HepG2 (cell line): ENCODE measurements around the gene ERCC2. TPM values are rescaled to one million over a fixed set of nuclear protein-coding genes. Genes with fewer than 3 reads are reported as not detected.

Experiments used
- ATF7 ChIP-seq, 2 experiments: fragments of 450-650 bp in 1 of 2; sonication (generic) in 1 of 2; formaldehyde crosslinking in 1 of 2; IDR thresholded peaks; 2 replicates each; pipeline versions ENCODE4 v1.4.0 to v1.6.1; 2016 to 2020; ENCODE audit warnings: antibody characterized with exemption in 1 of 2, mild to moderate bottlenecking in 1 of 2, missing genetic modification reagents in 1 of 2
- DPF2 ChIP-seq: sonication (generic); formaldehyde crosslinking; IDR thresholded peaks from 2 replicates; pipeline ENCODE4 v1.4.0; 2020; ENCODE audit warnings: mild to moderate bottlenecking, low read depth, missing genetic modification reagents, borderline replicate concordance
- HCFC1 ChIP-seq: fragments of 150-350 bp; IDR thresholded peaks from 2 replicates; pipeline ENCODE4 v1.6.1; 2014; ENCODE audit warnings: low read depth, low read length
- KLF11 ChIP-seq: IDR thresholded peaks from 2 replicates; pipeline ENCODE4 v1.6.1; 2016; ENCODE audit warnings: missing compliant biosample characterization
- MLX ChIP-seq: IDR thresholded peaks from 2 replicates; pipeline ENCODE4 v1.6.1; 2016
- SIX4 ChIP-seq: sonication (generic); formaldehyde crosslinking; IDR thresholded peaks from 2 replicates; pipeline ENCODE4 v1.4.0; 2020; ENCODE audit warnings: missing genetic modification reagents
- SMAD3 ChIP-seq: sonication (generic); formaldehyde crosslinking; IDR thresholded peaks from 2 replicates; pipeline ENCODE4 v1.4.0; 2020; ENCODE audit warnings: missing genetic modification reagents
- SNRNP70 ChIP-seq: fragments of 200-400 bp; formaldehyde crosslinking; IDR thresholded peaks from 2 replicates; pipeline ENCODE4 v1.6.1; 2017; ENCODE audit warnings: mild to moderate bottlenecking, low read depth, low read length, moderate library complexity
- ZNF224 ChIP-seq: sonication (generic); formaldehyde crosslinking; IDR thresholded peaks from 2 replicates; pipeline ENCODE4 v1.5.0; 2020; ENCODE audit warnings: mild to moderate bottlenecking, missing genetic modification reagents
- ZNF775 ChIP-seq: sonication (generic); formaldehyde crosslinking; IDR thresholded peaks from 2 replicates; pipeline ENCODE4 v1.4.0; 2020; ENCODE audit warnings: missing genetic modification reagents, mild to moderate bottlenecking, moderate library complexity, borderline replicate concordance
- polyA plus RNA-seq, 8 experiments: library from polyadenylated mRNA; depleted of rRNA in 3 of 8; stranded (reverse) in 7 of 8; unstranded in 1 of 8; fragments of >200 nt; fragmentation: Illumina TruSeq in 4 of 8; extraction: Trizol in 4 of 8; gene quantifications; 2 replicates each; pipeline versions ENCODE4 v1.2.1 to v1.2.3, GENCODE V29; 2011 to 2016; ENCODE audit warnings: low read depth in 4 of 8, missing spikeins in 1 of 8, mixed read lengths in 1 of 8; ENCODE audit not compliant: insufficient read depth in 1 of 8
- total RNA-seq, 5 experiments: library from RNA; depleted of rRNA; stranded (reverse); fragments of >200 nt; fragmentation: Illumina TruSeq; extraction: Trizol; gene quantifications; 2 replicates each; pipeline ENCODE4 v1.2.3, GENCODE V29; 2016; ENCODE audit warnings: low read depth in 1 of 5
- TF ChIP-seq, protein P1 (sequence below): sonication (generic); formaldehyde crosslinking; IDR thresholded peaks from one replicate; pipeline ENCODE4 v1.5.1; 2020; ENCODE audit warnings: mild to moderate bottlenecking, missing genetic modification reagents; ENCODE audit errors: not compliant biosample characterization
- TF ChIP-seq, protein P2 (sequence below): sonication (generic); formaldehyde crosslinking; IDR thresholded peaks from 2 replicates; pipeline ENCODE4 v1.5.1; 2020; ENCODE audit warnings: mild to moderate bottlenecking, missing genetic modification reagents, borderline replicate concordance

The ERCC2 gene
- total and polyA plus RNA-seq, 2 of the 13 experiments (the other 11 are each of a cell fraction or from before 2014, with no cell fraction given), result 25.4 to 49.2 TPM

GRCh38 chr19:45405435-45406225 lies 35.3 kb upstream of the ERCC2 start (continued):
- TF ChIP-seq, protein P1, sequence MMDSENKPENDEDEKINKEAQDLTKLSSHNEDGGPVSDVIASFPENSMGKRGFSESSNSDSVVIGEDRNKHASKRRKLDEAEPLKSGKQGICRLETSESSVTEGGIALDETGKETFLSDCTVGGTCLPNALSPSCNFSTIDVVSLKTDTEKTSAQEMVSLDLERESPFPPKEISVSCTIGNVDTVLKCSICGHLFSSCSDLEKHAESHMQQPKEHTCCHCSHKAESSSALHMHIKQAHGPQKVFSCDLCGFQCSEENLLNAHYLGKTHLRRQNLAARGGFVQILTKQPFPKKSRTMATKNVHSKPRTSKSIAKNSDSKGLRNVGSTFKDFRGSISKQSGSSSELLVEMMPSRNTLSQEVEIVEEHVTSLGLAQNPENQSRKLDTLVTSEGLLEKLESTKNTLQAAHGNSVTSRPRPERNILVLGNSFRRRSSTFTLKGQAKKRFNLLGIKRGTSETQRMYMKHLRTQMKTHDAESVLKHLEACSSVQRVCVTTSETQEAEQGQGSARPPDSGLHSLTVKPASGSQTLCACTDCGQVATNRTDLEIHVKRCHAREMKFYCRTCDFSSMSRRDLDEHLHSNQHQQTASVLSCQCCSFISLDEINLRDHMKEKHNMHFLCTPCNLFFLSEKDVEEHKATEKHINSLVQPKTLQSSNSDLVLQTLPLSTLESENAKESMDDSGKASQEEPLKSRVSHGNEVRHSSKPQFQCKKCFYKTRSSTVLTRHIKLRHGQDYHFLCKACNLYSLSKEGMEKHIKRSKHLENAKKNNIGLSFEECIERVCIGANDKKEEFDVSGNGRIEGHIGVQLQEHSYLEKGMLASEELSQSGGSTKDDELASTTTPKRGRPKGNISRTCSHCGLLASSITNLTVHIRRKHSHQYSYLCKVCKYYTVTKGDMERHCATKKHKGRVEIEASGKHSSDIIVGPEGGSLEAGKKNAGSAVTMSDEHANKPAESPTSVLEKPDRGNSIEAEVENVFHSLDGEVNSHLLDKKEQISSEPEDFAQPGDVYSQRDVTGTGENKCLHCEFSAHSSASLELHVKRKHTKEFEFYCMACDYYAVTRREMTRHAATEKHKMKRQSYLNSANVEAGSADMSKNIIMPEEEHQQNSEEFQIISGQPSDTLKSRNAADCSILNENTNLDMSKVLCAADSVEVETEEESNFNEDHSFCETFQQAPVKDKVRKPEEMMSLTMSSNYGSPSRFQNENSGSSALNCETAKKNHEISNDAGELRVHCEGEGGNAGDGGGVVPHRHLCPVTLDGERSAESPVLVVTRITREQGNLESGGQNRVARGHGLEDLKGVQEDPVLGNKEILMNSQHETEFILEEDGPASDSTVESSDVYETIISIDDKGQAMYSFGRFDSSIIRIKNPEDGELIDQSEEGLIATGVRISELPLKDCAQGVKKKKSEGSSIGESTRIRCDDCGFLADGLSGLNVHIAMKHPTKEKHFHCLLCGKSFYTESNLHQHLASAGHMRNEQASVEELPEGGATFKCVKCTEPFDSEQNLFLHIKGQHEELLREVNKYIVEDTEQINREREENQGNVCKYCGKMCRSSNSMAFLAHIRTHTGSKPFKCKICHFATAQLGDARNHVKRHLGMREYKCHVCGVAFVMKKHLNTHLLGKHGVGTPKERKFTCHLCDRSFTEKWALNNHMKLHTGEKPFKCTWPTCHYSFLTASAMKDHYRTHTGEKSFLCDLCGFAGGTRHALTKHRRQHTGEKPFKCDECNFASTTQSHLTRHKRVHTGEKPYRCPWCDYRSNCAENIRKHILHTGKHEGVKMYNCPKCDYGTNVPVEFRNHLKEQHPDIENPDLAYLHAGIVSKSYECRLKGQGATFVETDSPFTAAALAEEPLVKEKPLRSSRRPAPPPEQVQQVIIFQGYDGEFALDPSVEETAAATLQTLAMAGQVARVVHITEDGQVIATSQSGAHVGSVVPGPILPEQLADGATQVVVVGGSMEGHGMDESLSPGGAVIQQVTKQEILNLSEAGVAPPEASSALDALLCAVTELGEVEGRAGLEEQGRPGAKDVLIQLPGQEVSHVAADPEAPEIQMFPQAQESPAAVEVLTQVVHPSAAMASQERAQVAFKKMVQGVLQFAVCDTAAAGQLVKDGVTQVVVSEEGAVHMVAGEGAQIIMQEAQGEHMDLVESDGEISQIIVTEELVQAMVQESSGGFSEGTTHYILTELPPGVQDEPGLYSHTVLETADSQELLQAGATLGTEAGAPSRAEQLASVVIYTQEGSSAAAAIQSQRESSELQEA (CRISPR knock-in tag), result no peak
- TF ChIP-seq ZNF775 (CRISPR knock-in tag) (no peak), SIX4 (no peak), SMAD3 (CRISPR knock-in tag) (no peak), KLF11 (no peak), ATF7 (IDR thresholded peaks at IDR 0.05) (no peak), ATF7 (CRISPR knock-in tag; IDR thresholded peaks at IDR 0.05) (no peak), MLX (CRISPR knock-in tag) (no peak), ZNF224 (CRISPR knock-in tag) (no peak), HCFC1 (peak; percentile 92), DPF2 (CRISPR knock-in tag) (no peak), SNRNP70 (no peak)
- TF ChIP-seq, protein P2, sequence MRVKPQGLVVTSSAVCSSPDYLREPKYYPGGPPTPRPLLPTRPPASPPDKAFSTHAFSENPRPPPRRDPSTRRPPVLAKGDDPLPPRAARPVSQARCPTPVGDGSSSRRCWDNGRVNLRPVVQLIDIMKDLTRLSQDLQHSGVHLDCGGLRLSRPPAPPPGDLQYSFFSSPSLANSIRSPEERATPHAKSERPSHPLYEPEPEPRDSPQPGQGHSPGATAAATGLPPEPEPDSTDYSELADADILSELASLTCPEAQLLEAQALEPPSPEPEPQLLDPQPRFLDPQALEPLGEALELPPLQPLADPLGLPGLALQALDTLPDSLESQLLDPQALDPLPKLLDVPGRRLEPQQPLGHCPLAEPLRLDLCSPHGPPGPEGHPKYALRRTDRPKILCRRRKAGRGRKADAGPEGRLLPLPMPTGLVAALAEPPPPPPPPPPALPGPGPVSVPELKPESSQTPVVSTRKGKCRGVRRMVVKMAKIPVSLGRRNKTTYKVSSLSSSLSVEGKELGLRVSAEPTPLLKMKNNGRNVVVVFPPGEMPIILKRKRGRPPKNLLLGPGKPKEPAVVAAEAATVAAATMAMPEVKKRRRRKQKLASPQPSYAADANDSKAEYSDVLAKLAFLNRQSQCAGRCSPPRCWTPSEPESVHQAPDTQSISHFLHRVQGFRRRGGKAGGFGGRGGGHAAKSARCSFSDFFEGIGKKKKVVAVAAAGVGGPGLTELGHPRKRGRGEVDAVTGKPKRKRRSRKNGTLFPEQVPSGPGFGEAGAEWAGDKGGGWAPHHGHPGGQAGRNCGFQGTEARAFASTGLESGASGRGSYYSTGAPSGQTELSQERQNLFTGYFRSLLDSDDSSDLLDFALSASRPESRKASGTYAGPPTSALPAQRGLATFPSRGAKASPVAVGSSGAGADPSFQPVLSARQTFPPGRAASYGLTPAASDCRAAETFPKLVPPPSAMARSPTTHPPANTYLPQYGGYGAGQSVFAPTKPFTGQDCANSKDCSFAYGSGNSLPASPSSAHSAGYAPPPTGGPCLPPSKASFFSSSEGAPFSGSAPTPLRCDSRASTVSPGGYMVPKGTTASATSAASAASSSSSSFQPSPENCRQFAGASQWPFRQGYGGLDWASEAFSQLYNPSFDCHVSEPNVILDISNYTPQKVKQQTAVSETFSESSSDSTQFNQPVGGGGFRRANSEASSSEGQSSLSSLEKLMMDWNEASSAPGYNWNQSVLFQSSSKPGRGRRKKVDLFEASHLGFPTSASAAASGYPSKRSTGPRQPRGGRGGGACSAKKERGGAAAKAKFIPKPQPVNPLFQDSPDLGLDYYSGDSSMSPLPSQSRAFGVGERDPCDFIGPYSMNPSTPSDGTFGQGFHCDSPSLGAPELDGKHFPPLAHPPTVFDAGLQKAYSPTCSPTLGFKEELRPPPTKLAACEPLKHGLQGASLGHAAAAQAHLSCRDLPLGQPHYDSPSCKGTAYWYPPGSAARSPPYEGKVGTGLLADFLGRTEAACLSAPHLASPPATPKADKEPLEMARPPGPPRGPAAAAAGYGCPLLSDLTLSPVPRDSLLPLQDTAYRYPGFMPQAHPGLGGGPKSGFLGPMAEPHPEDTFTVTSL (CRISPR knock-in tag), result 0 out of 2 replicates have a peak, but pooled peaks have one; percentile 31
